T-helper 2 cell treated with Interferon-gamma antibody and Interleukin-4, amounts not matched to agents 100 ng/mL and 5 ng/mL, for 36 hours (primary cell): ENCODE results near the gene TPSG1. TPM values are rescaled to one million over a fixed set of nuclear protein-coding genes. Genes with fewer than 3 reads are reported as not detected.
"Not testable (repeated sequence)": the region's sequence is repeated elsewhere in the genome, so short reads cannot be mapped to it uniquely, and the experiment has no call there.

Experiments
- intact Hi-C: fragments of 100-400 bp; cut with micrococcal nuclease; formaldehyde crosslinking; loops from one replicate; pipeline ENCODE4 v1.15.1; 2023
- total RNA-seq: library from RNA; stranded (reverse); gene quantifications from 2 replicates; pipeline ENCODE4 v1.2.3, GENCODE V29; 2022

The TPSG1 gene
- total RNA-seq, 1 donor from 2014 or later, result not detected

DNA sequence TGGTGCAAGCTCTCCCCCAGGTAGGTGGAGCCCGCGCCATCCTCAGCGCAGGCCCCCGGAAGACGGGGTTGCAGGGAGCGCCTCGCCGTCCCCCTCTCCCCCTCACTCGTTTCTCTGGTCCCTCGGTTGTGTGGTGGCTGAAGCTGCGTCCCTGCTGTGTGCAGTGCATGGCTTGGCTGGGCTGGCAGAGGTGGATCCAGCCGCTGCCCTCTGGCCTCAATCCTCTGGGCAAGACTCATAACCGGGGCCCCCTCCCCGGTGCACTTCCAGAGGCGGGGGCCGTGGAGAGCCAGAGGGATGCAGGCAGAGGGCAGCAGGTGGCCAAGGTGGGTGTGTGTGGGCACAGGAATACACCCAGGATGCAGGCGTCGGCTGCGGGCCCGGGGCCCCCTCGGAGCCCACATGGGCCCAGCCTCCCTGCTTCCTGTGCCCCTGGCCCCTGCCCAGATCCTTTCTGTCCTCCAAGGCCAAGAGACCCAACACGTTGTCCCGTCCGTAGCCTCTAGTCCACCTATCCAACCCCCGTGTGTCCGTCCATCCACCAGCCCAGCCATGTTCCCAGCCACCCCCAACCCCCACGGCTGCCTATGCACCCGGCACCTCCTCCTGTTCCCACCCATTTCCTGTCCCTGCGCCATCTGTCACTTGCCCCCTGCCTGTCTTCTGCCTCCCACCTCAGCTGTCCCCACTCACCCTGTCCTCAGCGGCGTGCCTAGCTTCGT lies 9.3 kb downstream of the TPSG1 start:
- intact Hi-C loops, result no loop called here

DNA sequence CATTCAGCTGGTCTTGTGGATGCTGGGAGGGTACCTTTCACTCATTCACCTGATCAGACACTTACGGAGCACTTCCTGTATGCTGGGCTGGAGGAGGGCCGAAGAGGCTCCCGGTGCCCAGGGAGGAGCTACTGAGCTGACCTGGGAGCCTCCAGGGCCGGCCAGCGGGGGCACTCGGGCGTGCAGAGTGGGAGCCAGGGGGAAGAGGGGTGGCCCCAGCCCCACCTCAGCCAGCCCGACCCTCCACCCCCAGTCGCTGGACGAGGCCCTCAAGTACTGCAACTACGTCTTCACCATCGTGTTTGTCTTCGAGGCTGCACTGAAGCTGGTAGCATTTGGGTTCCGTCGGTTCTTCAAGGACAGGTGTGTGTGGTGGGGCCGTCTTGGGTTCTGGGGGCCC lies 10.3 kb downstream of the TPSG1 start:
- intact Hi-C loops, result no loop called here

DNA sequence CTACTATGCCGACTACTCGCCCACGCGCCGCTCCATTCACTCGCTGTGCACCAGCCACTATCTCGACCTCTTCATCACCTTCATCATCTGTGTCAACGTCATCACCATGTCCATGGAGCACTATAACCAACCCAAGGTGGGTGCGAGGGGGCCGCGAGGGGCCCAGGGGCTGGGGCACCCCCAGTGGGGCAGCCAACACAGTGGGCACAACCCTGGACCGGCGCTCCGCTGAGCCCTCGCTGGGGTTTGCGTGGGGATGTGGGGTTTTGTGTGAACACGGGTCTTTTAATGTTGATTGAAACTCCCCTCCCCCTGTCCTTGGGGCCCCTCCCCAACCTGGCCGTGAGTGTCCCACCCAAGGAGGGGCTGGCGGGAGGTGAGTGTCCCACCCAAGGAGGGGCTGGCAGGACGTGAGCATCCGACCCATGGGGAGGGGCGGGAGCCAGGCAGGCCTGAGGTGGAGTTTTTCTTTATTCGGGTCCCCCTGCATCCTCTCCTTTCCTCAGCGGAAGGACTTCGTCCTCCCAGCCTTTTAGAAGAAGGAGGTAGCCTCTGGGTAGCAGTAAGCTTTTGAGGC lies 11.2 kb downstream of the TPSG1 start:
- intact Hi-C loops, result no loop called here

DNA sequence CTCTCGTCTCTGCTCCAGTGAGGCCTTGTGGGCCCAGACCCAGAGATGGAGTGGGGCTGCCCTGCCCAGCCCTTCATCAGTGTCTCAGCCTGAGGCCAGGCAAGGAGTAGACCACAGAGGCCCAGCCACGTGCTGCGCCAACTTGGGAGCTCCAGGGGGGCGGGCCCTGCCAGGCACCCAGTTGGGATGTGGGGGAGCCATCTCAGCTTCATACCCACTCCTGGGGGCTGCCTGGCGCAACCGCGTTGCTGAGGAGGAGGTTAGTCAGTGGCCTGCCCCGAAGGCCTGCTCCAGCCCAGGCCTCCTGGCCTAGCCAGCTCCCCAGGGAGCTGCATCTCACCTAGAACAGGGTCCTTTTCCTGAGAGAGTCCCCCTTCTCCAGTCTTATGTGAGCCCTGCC lies 11.8 kb downstream of the TPSG1 start:
- intact Hi-C loops, result no loop called here

DNA sequence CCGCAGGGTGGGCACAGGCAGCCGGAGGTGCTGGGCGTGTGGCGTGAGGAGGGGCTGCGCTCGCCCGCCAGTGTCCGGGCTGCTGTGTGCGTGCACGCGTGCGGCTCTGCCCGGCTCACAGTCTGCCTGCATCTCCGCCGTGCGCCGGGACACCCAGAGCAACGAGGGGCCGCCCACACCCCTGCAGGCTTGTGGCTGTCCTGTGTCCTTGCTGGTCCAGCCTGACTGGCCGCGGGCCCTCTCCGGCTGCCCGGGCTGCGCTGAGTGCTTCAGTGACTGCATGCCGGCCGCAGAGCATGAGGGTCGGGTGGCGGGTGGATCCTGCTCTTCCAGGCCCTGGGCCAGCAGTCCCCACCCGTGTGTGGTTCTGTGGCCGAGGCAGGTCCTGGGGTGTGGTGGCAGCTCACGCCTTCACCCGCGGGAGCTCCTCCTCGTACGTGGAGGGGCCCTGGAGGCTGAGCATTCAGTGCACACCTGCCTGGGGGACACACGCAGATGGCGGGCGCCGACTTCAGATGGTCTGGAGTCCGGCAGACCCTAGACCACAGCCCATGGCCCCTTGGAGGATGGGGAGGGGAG lies 12.4 kb downstream of the TPSG1 start:
- intact Hi-C loops, result no loop called here

DNA sequence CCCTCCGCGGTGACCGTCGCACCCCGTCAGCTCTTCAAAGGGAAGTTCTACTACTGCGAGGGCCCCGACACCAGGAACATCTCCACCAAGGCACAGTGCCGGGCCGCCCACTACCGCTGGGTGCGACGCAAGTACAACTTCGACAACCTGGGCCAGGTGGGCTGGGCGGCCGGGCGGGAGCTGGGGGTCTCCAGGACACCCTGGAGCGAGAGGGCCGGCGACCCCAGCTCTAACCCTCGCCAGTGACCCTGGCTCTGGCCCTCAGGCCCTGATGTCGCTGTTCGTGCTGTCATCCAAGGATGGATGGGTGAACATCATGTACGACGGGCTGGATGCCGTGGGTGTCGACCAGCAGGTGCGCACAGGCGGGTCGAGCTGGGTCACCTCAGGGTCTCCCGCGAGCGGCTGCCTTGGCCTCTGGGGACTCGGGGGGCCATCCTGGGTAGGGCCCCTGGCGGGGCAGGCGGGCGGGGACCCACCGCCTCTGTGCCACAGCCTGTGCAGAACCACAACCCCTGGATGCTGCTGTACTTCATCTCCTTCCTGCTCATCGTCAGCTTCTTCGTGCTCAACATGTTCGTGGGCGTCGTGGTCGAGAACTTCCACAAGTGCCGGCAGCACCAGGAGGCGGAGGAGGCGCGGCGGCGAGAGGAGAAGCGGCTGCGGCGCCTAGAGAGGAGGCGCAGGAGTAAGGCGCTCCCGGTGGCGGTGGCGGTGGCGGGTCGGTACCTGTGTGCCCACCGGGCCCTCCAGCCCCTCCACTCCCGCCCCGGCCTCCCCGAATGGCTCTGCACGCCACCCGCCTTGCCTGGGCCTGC lies 13.4 kb downstream of the TPSG1 start:
- intact Hi-C loops, result no loop called here

DNA sequence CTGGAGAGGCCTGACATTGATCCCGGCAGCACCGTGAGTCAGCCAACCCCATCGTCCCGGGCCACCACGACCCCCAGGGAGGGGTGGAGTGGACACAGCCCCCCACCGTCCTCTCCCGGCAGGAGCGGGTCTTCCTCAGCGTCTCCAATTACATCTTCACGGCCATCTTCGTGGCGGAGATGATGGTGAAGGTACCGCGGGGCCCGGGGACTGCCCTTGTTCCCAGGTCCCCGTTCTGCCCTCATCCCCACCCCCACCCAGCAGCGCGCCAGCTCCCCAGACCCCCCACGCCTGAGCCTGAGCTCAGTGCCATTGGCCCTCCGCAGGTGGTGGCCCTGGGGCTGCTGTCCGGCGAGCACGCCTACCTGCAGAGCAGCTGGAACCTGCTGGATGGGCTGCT lies 14.6 kb downstream of the TPSG1 start:
- intact Hi-C loops, result no loop called here

DNA sequence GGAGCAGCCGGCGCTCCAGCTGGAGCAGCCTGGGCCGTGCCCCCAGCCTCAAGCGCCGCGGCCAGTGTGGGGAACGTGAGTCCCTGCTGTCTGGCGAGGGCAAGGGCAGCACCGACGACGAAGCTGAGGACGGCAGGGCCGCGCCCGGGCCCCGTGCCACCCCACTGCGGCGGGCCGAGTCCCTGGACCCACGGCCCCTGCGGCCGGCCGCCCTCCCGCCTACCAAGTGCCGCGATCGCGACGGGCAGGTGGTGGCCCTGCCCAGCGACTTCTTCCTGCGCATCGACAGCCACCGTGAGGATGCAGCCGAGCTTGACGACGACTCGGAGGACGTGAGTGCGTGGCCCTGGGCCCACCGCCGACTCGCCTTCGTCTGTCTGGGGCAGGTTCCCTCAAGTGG lies 16.0 kb downstream of the TPSG1 start:
- intact Hi-C loops, result no loop called here

DNA sequence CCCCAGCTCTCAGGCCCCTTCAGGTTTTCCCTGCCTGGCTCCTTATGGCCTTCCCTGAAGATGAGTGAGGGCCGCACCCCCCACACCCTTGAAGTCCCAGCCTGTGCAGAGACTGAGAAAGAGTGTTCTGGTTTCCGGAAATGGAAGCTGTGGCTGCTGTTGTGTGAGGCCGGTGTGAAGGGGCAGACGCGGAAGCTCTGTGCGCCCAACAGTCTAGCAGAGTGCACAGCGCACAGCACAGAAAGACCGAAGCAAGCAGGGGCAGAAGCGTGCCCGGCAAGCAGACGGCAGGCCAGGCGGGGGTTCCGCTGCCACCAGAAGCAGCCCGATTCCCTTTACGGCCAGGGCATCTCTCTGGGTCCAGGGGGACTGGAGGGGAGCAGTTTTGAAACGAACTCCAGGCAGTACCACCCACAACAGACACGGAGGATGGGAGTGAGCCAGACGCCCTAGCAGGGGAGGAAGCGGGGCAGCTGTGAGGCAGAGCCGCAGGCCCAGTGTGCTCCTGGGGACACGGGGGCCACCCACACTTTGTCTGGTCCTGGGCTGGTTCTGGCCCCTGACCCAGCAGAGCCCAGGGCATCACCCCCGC lies 16.7 kb downstream of the TPSG1 start:
- intact Hi-C loops, result no loop called here

DNA sequence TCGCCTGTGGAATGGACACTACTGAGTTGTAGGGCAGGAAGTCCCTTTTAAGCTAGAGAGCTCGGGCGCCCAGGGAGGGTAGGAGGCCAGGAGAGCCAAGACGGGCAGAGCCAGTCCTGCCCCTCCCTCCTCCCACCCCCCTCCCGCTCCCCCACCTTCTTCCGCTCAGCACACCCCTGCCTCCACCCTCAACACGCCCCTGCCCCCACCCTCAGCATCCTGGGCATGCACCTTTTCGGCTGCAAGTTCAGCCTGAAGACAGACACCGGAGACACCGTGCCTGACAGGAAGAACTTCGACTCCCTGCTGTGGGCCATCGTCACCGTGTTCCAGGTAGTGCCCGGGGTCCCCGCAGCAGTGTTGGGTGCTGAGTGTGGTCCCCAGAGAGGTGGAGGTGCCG lies 18.3 kb downstream of the TPSG1 start:
- intact Hi-C loops, result no loop called here

DNA sequence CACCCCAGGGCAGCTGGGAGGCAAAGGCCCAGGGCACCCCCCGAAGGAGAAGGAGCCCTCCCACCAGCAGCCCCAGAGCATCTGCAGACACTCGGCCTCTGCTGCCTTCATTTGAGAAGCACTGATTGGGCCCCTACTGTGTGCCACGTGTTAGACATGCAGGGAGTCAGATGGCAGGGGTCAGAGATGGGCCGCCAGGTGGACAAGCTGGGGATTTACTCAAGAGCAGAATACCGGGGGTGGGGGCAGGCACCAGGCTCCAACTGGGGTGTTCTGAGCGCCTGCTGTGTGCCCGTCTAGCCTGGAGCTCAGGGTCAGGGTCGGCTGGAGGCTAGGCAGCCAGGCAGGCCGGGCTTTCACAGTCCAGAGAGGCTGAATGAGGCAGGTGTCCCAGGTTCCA lies 18.7 kb downstream of the TPSG1 start:
- intact Hi-C loops, result no loop called here

DNA sequence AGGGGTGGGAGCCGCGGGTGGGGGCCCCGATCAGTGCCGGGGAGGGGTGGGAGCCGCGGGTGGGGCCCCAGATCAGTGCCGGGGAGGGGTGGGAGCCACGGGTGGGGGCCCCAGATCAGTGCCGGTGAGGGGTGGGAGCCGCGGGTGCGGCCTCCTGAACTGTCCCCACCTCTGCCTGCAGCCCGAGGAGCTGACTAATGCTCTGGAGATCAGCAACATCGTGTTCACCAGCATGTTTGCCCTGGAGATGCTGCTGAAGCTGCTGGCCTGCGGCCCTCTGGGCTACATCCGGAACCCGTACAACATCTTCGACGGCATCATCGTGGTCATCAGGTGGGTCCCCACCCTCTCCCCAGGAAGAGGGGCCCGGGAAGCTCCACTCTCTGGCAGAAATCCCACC lies 20.1 kb downstream of the TPSG1 start:
- intact Hi-C loops, result no loop called here

DNA sequence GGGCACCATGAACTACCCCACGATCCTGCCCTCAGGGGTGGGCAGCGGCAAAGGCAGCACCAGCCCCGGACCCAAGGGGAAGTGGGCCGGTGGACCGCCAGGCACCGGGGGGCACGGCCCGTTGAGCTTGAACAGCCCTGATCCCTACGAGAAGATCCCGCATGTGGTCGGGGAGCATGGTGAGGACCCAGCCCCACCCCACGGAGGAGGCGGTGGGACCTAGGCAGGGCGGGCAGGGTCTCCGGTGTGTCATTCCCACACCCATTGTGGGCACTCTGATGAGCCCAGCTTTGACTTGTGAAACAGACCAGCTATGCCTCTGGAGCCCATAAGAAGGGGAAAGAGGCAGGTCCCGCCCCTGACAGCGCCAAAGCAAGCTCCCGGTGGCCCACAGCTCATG lies 22.8 kb downstream of the TPSG1 start:
- intact Hi-C loops, result no loop called here

DNA sequence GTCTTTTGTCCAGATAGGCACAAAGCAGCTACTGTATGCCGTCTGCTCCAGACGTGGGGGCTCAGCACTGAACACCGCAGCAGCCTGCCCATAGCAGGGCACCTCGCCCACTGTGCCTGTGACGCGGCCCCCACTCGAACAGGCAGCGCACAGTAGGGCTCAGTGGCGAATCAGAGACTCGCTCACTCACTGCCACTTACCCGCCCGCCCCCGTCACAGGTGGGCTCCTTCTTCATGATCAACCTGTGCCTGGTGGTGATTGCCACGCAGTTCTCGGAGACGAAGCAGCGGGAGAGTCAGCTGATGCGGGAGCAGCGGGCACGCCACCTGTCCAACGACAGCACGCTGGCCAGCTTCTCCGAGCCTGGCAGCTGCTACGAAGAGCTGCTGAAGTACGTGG lies 23.6 kb downstream of the TPSG1 start:
- intact Hi-C loops, result no loop called here

DNA sequence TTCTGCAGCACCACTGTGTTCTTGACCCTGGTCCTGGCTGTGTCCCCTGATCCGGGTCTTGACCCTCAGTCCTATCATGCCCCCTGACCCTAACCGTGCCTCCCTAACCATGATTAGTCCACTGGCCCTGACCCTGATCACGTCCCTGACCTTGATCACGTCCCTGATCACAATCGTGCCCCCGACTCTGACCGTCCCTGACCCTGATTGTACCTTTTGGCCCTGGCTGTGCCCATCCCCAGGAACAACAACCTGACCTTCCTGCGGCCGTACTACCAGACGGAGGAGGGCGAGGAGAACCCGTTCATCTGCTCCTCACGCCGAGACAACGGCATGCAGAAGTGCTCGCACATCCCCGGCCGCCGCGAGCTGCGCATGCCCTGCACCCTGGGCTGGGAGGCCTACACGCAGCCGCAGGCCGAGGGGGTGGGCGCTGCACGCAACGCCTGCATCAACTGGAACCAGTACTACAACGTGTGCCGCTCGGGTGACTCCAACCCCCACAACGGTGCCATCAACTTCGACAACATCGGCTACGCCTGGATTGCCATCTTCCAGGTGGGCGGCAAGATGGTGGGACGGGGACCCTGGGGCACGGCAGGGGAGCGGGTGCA lies 24.9 kb downstream of the TPSG1 start:
- intact Hi-C loops, result no loop called here

DNA sequence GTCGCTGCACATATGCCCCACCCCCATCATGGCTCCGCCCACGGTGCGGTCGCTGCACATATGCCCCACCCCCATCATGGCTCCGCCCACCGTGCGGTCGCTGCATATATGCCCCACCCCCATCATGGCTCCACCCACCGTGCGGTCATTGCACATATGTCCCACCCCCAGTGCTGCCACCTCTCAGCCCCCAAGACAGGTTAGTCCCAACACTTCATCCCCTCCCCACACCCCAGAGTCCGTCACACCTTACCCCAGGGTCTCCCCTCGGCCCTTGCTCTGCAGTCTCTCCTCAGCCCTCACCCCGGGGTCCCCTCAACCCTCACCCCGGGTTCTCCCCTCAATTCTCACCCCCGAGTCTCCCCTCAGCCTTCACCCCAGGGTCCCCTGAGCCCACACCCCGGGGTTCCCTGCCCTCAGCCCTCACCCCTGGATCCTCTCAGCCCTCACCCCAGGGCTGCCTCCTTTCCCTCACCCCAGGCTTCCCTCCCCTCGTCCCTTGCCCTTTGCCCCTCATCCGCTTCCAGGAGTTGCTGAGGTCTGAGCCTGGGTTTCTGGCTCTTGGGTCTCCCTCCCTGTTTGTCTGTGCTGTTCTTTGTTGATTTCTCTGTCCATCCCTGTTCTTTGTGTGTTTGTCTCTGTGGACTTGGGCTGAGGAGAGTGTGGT lies 25.6 kb downstream of the TPSG1 start:
- intact Hi-C loops, result no loop called here

DNA sequence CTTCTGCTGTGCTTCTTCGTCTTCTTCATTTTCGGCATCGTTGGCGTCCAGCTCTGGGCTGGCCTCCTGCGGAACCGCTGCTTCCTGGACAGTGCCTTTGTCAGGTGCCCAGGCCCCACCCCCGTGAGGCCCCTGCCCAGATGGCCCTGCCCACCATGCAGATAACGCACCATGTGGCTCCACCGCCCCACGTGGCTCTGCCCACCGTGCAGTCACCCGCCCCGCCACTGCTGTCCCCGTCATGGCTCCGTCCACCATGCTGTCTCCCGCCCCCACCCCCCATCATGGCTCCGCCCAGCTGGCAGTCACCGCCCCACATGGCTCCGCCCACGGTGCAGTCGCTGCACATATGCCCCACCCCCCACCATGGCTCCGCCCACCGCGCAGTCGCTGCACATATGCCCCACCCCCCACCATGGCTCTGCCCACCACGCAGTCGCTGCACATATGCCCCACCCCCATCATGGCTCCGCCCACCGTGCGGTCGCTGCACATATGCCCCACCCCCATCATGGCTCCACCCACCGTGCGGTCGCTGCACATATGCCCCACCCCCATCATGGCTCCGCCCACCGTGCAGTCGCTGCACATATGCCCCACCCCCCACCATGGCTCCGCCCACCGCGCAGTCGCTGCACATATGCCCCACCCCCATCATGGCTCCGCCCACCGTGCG lies 26.3 kb downstream of the TPSG1 start:
- intact Hi-C loops, result not testable (repeated sequence)

DNA sequence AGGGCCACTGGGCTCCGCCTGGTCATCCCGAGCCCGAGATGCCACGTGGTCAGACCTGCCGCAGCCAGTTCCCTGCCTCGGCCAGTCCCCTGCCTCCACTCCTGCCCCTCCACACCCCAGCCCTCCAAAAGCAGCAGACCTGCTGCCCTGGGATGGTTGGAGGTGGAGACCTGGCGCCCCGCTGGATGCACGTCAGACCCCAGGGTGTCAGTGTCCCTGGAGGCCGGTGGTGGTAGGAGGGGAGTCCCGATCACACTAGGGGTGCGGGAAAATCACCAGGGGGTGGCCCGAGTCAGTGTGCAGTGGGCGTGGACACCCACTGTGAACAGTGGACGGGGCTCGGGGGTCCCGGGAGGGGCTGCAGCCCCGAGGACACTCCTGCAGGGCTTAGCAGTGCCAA lies 26.9 kb downstream of the TPSG1 start:
- intact Hi-C loops, result no loop called here

DNA sequence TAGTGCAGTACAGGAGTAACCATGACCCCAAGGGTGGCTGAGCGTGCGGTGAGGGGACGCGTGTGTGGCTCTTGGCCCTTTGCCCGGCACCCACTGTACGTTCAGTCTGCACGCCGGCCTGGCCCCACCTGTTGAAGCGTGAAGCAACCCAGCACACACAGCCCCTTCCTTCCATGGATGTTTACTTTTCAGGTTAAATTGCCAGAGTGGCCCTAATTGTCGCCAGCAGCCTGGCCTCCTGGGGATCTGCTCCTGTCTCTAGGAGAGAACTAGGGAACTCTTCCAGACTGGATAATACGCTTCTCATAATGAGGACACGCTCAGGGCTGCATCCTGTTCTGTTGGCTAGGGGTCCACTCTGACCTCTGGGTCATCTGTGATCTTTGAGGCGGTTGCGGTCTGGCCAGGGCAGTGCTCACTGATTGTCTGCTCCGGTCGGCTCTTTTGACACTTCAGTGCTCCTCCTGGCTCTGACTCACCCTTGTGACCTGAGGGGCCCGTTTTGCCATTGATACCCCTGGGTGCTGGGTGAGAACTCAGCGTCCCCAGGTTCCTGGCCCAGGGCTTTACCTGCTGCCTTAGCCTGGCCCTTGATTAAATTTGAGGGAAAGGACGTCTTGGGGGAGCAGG lies 27.7 kb downstream of the TPSG1 start:
- intact Hi-C loops, result no loop called here

DNA sequence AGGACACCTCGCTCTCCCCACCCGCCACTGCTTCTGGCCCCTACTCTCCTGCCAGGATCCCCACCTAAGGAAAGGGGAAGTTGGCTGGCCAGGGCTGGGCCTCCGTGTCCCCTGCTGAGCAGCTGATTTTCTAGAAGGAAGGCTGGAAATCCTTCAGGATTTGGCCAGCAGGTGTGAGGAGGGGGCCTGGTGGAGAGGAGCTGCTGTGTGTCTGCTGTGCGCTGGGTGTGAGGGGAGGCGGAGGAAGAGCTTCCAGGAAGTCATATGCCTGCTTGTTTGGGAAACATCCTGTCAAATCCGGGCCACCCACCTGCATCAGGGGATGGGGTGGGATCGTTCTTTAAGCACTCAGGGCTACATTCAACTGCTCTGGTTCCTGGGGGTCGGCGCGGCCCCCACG lies 28.6 kb downstream of the TPSG1 start:
- intact Hi-C loops, result no loop called here
